Fibroblast of lung (primary cell): ENCODE results near the gene PALLD. TPM values are rescaled to one million over a fixed set of nuclear protein-coding genes. Genes with fewer than 3 reads are reported as not detected.

Experiments used
- DNase-seq, 2 donors: peaks; one replicate each; pipeline versions ENCODE4 v3.0.0 to v3.0.0-alpha.2; 2010; ENCODE audit warnings: low read depth in 2 of 2
- H2AFZ ChIP-seq: 2 replicates; pipeline ENCODE4 v1.5.1; 2012; ENCODE audit warnings: low read length, control low read depth, inconsistent platforms
- H3K27ac ChIP-seq: 2 replicates; pipeline ENCODE4 v1.5.1; 2011; ENCODE audit warnings: low read length, control low read depth; ENCODE audit not compliant: insufficient read depth
- H3K27me3 ChIP-seq: 2 replicates; pipeline ENCODE4 v1.5.1; 2011; ENCODE audit warnings: mild to moderate bottlenecking, low read length; ENCODE audit not compliant: control insufficient read depth, insufficient read depth
- H3K36me3 ChIP-seq: 2 replicates; pipeline ENCODE4 v1.5.1; 2011; ENCODE audit warnings: low read length; ENCODE audit not compliant: control insufficient read depth, insufficient read depth
- H3K4me1 ChIP-seq: 2 replicates; pipeline ENCODE4 v1.5.1; 2011; ENCODE audit warnings: low read length; ENCODE audit not compliant: control insufficient read depth, insufficient read depth; ENCODE audit errors: extremely low read depth
- H3K4me2 ChIP-seq: 2 replicates; pipeline ENCODE4 v1.5.1; 2011; ENCODE audit warnings: low read length, control low read depth; ENCODE audit not compliant: insufficient read depth; ENCODE audit errors: extremely low read depth
- H3K4me3 ChIP-seq, 4 experiments: fragments of 200-600 bp in 1 of 4; sonication (generic) in 1 of 4; replicated peaks in 1 of 4; 2 replicates each; pipeline ENCODE4 v1.5.1; 2011 to 2016; ENCODE audit warnings: low read length in 4 of 4, low read depth in 3 of 4, mild to moderate bottlenecking in 3 of 4, control low read depth in 2 of 4, inconsistent platforms in 1 of 4, mixed read lengths in 1 of 4; ENCODE audit not compliant: insufficient read depth in 1 of 4; ENCODE audit errors: control extremely low read depth in 1 of 4
- H3K79me2 ChIP-seq: 2 replicates; pipeline ENCODE4 v1.5.1; 2012; ENCODE audit warnings: mild to moderate bottlenecking, low read length, inconsistent platforms; ENCODE audit not compliant: control insufficient read depth, insufficient read depth
- H3K9ac ChIP-seq: 2 replicates; pipeline ENCODE4 v1.5.1; 2011; ENCODE audit warnings: mild to moderate bottlenecking, low read length, control low read depth; ENCODE audit not compliant: insufficient read depth
- H3K9me3 ChIP-seq: 2 replicates; pipeline ENCODE4 v1.5.1; 2012; ENCODE audit warnings: low read depth, low read length; ENCODE audit not compliant: control insufficient read depth, insufficient read depth
- H4K20me1 ChIP-seq: 2 replicates; pipeline ENCODE4 v1.5.1; 2011; ENCODE audit warnings: low read length; ENCODE audit not compliant: control insufficient read depth, insufficient read depth; ENCODE audit errors: extremely low read depth
- EZH2 ChIP-seq: IDR thresholded peaks from 2 replicates; pipeline ENCODE4 v1.5.1; 2012; ENCODE audit warnings: low read length, control low read depth, mild to moderate bottlenecking; ENCODE audit errors: missing control alignments
- polyA plus RNA-seq, 2 donors: library from polyadenylated mRNA; depleted of rRNA in 1 of 2; stranded (reverse) in 1 of 2; unstranded in 1 of 2; fragments of >200 nt; gene quantifications; 2 replicates each; pipeline ENCODE4 v1.2.1, GENCODE V29; 2011 to 2012; ENCODE audit warnings: missing spikeins in 1 of 2
- total RNA-seq: library from RNA; depleted of rRNA; stranded (reverse); fragments of >200 nt; gene quantifications from 2 replicates; pipeline ENCODE4 v1.2.1, GENCODE V29; 2014
- TF ChIP-seq, protein P1 (sequence below), 2 donors: IDR thresholded peaks in 1 of 2; conservative IDR thresholded peaks in 1 of 2; 1 replicate in 1 of 2; 2 replicates in 1 of 2; pipeline ENCODE4 v1.5.1; 2011 to 2012; ENCODE audit warnings: low read length in 2 of 2, control low read depth in 1 of 2, inconsistent platforms in 1 of 2, low read depth in 1 of 2, mild to moderate bottlenecking in 1 of 2

Gene PALLD
- total and polyA plus RNA-seq, 2 donors (not counting 1 experiment from before 2014, with no cell fraction given) = 200 to 205 TPM

DNA sequence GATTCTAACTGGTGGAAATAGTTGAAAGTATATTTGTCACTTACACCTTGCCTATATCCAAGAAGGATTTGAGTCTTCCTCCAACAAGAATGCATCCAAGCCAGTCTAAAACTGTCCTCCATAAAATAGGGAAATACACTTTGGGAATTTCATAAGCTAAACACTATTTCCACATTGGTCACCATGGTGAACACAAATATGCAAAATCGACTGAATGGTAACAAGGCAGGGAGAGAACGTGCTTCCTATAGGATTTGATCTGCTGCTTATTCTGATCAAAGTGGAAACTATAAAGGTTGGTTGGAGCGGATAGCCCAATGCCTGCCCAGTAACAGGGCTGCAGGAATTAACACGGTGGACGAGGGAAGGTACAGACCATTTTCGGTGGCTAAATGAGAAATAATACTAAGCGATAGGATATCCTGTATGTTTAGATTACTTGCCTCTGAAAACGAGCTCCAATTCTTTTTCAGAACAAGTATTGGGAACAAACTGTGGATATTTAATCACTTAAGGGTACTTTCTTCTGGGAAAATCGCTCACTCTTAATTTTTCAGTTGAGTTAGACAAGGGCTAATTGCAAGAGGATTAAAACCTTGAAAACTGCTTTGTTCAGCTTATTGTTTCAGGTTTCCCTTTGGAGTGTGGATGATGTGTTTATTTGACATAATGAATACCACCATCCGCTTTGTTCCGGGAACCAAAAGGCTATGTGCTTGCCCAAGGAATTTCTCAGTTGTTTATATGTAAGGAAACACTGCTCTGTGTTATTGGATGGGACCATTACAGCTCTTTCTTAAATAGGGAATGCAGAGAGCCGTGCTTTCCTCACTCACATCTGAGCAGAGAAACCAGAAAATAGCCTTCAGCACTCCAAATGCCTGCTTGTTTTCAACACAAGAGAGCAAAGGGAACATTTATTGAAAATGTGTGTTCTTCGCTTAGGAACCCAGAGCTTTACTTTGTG is 318.8 kb downstream of the PALLD start:
- no peaks in the 10 kb centered on the region for H3K27me3 ChIP-seq
- H3K4me1 ChIP-seq = peaks cover 8% of the 10 kb centered on the region
- H3K4me2 ChIP-seq = peak overlapping the region; percentile 28
- H3K27ac ChIP-seq = peak overlapping the region; percentile 32
- no peak overlapping the region for H3K9ac ChIP-seq
- TF ChIP-seq, protein P1, sequence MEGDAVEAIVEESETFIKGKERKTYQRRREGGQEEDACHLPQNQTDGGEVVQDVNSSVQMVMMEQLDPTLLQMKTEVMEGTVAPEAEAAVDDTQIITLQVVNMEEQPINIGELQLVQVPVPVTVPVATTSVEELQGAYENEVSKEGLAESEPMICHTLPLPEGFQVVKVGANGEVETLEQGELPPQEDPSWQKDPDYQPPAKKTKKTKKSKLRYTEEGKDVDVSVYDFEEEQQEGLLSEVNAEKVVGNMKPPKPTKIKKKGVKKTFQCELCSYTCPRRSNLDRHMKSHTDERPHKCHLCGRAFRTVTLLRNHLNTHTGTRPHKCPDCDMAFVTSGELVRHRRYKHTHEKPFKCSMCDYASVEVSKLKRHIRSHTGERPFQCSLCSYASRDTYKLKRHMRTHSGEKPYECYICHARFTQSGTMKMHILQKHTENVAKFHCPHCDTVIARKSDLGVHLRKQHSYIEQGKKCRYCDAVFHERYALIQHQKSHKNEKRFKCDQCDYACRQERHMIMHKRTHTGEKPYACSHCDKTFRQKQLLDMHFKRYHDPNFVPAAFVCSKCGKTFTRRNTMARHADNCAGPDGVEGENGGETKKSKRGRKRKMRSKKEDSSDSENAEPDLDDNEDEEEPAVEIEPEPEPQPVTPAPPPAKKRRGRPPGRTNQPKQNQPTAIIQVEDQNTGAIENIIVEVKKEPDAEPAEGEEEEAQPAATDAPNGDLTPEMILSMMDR (conservative IDR thresholded peaks at IDR 0.05 in 1 of 2, IDR thresholded peaks at IDR 0.05 in 1 of 2; ENCODE audit: low read depth in 1 of 2, low read length in 2 of 2) = no peak
- no peak for TF ChIP-seq EZH2
- H3K36me3 ChIP-seq = no peaks in the 10 kb centered on the region
- no peaks in the 10 kb centered on the region for H4K20me1 ChIP-seq
- H2AFZ ChIP-seq = no peak overlapping the region
- peak; percentile 86 to 95 for DNase-seq
- no peaks in the 10 kb centered on the region for H3K9me3 ChIP-seq
- H3K4me3 ChIP-seq = peak overlapping the region in 2 of 4 experiments; percentile 6 to 46
- H3K79me2 ChIP-seq = no peaks in the 10 kb centered on the region

GRCh38 chr4:168817370-168817769 is 320.5 kb downstream of the PALLD start:
- peak overlapping the region; percentile 53 for H2AFZ ChIP-seq
- no peaks in the 10 kb centered on the region for H3K36me3 ChIP-seq
- H3K27ac ChIP-seq = no peak overlapping the region
- H3K4me2 ChIP-seq = peak overlapping the region; percentile 76
- peaks cover 8% of the 10 kb centered on the region for H3K4me1 ChIP-seq
- no peaks in the 10 kb centered on the region for H3K79me2 ChIP-seq
- no peaks in the 10 kb centered on the region for H4K20me1 ChIP-seq
- no peak overlapping the region for H3K9ac ChIP-seq
- peak in 1 of 2 donors; percentile 50 for DNase-seq
- no peaks in the 10 kb centered on the region for H3K9me3 ChIP-seq
- no peaks in the 10 kb centered on the region for H3K27me3 ChIP-seq
- peak overlapping the region; percentile 7 to 58 (median 32) for H3K4me3 ChIP-seq
- TF ChIP-seq EZH2 = no peak
- TF ChIP-seq, protein P1 (conservative IDR thresholded peaks at IDR 0.05 in 1 of 2, IDR thresholded peaks at IDR 0.05 in 1 of 2; ENCODE audit: low read depth in 1 of 2, low read length in 2 of 2) = no peak

DNA sequence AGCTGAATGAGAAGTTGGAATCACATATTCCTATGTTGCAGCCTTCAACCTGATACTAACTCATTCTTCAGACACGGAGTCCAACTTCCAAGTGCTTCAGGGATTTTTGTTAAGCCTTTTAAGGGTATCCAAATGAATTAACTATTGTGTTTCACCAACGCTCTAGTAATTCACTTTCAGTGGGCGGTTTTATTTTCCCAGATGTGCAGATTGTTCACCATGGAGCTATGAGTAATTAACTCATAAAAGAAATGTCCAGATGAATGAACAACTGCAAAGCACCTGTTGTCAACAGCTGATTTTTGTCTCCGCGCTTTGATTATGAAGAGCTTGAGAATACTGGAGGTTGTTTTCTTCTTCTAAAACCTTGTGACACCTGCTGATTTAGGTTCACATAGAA is 325.6 kb downstream of the PALLD start:
- H3K4me2 ChIP-seq = no peak overlapping the region
- H3K4me1 ChIP-seq = no peaks in the 10 kb centered on the region
- H3K79me2 ChIP-seq = no peaks in the 10 kb centered on the region
- H4K20me1 ChIP-seq = no peaks in the 10 kb centered on the region
- H3K36me3 ChIP-seq = no peaks in the 10 kb centered on the region
- no peak overlapping the region for H3K4me3 ChIP-seq
- no peak overlapping the region for H3K9ac ChIP-seq
- no peaks in the 10 kb centered on the region for H3K27me3 ChIP-seq
- no peak for TF ChIP-seq EZH2
- TF ChIP-seq, protein P1 (conservative IDR thresholded peaks at IDR 0.05 in 1 of 2, IDR thresholded peaks at IDR 0.05 in 1 of 2; ENCODE audit: low read depth in 1 of 2, low read length in 2 of 2) = no peak
- DNase-seq = peak in 1 of 2 donors; percentile 27
- no peaks in the 10 kb centered on the region for H3K9me3 ChIP-seq
- H3K27ac ChIP-seq = no peak overlapping the region
- H2AFZ ChIP-seq = no peak overlapping the region
